Measurements from ENCODE around the gene TFAP2D. TPM values are rescaled to one million over a fixed set of nuclear protein-coding genes. Genes with fewer than 3 reads are reported as not detected.

TFAP2D gene
- total RNA-seq, 1 experiment from 2014 or later: not detected

Other genes with a start within 250 kb of the TFAP2D start
- not detected in 2 replicates for gene TFAP2B, start 105.3 kb downstream of the TFAP2D start, total RNA-seq (2014; rRNA removed; shearing (Covaris generic); ENCODE audit: low replicate concordance)

Data from MG63 (cell line).